NCI-H510A treated with DMSO at 0.1 percent for 48 hours (cell line): Measurements from ENCODE around the gene FUZ.

ENCODE experiments used
- DNase-seq: peaks from one replicate; lab custom pipeline; 2025; lab: John Stamatoyannopoulos, UW

The FUZ gene

DNA sequence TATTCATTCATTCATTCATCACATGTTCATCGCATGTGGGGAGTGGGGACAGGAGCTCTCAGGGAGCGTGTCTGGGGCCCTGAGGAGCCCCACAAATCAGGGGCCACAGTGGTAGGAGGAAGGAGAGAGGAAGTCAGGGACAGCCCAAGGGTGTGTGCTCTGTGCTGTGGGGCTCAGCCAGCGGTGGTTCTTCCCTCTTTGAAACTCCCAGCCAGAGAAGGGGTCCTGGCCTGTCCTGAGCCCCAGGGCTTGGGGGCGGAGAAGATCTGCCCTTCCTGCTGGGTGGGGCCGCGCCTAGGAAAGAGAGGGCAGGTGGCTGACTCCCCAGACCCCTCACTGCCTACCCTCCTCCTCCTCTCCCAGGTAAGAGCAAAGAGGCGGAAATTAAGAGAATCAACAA is 31.7 kb downstream of the FUZ start:
- no peak for DNase-seq

DNA sequence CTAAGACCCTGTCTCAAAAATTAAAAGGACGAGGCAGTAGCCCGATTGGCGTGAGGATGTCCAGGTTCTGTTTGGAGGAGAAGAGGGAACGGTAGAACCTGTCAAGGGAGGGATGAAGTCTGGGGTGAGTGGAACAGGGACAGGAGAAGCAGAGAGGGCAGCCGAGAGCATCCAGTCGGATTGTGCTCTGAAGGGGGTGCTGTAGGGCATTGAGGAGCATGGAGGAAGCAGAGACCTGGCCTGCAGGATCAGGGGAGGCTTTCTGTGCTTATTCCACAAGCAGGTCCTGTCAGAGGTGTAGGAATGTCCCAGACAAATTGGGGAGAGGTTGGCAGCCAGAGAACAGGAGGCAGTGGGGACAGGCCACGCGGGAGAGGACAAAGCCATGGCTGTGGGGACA is 32.2 kb downstream of the FUZ start:
- no peak for DNase-seq

DNA sequence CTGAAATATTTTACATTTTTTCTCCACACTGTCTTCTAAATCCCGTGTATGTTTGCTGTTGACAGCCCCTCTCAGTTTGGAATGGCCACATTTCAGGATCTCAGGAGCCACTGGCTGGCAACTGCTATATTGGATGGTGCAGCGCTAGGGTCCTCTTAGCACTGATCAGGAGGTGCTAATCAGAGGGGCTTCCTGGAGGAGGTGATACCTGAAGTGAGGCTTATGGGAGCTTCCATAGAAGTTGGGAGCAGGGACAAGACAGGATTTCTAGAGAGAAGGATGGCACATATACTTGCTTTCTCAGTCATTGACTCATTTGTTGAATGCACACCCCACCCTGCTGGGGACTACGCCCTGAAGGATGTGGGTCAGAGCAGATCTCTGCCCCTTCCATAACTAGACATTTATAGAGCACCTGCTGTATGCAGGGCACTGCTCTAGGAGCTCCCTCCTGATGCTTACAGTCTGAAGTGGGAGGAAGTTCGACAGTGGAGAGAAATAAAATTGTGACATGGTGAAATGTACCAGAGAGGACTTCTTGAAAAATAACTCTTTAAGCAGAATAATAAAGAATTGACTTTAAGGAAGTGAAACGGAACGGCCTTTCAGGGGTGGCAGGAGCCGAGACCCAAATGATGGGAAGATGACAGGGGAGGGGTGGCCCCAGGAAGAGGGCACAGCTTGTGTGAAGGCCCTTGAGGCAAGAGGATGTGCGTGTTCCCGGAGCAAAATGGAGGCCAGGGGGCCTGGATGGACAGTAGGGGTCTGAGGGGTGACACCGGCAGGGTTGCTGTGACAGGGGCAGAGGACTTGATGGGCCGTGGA is 33.1 kb downstream of the FUZ start:
- DNase-seq = no peak

DNA sequence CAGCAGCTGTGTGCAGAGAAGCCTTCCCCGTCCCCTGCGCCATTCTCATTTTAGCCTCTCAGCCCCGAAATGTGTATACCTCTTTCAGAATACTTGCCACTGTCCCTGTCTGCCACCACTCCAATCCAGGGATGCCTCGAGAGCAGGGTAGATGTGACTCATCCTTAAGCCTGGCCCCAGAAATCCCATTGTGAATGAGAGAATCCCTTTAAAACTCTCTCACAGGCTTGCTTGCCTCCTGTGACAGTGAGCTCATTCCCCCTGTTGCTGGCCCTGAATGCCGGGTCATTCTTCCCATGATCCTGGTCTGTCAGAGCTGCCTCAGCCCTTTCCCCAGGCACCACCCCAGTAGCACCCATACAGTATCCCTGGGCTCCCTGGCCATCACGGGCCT is 36.7 kb downstream of the FUZ start:
- no peak for DNase-seq

DNA sequence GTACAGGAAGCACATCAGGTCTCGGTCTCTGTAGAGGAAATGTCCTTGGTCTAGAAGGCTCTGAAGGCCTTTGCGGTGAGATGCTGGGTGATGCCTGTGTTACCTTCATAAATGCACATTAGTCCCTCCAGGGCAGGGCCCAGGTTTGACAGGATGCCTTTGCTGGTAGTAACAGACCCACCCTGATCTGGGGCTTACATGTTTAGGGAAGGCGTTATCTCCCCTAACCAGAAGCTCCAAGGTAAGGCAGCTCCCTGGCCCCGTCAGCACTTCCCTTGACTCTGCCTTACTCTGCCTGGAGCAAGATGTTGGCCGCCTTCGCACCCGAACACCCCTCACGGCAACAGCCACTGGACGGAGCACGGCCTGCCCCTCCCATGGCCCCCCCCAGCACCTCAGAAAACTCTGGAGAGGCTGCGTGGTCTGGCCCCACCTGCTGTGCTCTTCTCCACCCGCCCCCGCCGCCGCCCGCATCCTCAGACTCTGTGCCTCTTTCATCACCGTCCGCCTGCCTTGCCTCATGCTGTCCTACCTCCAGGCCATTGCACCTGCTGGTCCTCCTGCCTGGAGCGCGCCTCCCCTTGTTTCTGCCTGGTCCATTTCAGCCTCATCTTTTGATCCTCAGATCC is 37.2 kb downstream of the FUZ start:
- no peak for DNase-seq

DNA sequence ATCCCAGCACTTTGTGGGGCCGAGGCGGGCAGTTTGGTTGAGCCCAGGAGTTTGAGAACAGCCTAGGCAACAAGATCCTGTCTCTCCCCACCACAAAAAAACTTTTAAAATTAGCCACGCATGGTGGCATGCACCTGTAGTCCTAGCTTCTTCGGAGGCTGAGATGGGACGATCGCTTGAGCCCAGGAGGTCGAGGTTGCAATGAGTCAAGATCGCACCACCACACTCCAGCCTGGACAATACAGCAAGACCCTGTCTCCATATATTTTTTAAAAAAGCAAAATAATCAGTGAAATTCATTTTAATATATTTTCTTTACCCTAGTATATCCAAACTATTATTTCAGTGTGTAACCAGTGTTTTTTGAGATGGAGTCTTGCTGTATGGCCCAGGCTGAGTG is 38.1 kb downstream of the FUZ start:
- no peak for DNase-seq

DNA sequence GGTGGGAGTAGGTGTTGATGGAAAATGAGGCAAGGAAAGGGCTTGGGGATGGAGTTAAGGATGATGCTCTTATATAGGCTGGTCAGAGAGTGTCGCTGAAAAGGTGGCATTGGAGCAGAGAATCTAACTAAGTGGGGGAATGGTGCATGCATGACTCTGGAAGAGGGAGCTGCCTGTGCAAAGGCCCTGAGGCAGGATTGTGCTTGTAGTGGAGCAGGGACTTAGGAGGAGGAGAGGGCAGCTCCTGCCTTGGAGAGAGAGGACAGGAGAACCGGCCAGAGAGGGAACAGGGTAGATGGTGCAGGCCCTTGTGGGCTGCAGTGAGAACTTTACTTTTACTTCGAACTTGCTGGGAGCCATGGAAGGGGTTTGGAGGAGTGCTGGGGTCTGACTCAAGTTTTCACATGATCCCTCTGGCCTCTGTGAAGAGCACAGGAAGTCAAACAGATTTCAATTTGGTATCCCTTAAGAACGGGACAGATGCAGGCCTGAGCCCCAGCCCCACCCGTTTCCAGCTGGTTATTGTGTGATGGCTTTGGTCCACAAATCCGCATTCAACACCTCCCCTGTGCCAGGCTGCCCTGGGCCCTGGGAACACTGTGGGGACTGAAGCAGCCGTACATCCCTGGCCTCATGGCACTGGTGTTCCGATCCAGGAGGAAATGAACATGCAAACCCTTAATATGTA is 39.3 kb downstream of the FUZ start:
- DNase-seq = no peak

DNA sequence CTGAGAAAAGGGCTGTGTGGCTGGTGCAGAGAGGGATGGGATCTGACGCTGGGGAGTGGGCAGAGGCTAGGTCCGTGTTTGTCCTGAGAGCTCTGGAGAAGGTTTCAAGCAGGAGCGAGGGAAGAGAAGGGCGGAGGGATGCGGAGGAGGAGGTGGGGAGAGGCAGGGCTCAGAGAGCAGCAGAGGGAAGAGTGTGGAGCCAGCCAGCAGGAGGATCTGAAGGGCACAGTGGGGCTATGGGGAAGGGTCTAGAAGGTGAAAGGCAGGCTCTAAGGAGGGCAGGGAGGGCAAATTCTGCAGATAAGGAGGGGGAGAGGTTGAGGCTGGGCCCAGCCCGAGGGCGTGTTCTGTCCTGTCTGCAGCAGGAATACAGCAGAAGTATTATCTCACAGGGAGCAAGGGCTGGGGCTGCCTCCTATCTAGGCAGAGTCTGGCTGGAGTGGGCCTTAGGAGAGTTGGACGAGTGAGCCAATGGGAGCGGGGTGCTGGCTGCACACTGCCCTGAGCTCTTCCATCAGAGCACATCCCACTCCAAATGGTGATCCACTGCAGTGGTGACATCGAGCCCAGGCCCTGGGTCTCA is 40.2 kb downstream of the FUZ start:
- no peak for DNase-seq

DNA sequence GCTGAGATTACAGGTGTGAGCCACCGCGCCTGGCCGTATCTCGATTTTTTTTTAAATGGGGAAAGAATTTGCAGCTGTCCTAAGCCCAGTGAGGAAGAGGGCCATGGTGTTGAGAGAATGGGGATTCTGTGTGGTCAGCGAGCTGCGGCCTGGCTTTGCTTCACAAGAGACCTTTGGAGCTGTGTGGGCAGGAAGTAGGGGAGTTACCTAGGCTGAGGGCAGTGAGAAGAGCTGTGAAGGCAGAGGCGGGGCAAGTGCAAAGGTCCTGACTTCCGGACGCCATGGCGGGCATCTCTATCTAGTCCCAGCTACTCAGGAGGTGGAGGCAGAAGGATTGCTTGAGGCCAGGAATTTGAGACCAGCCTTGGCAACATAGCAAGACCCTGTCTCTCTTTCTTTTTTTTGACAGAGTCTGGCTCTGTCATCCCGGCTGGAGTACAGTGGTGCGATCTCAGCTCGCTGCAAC is 41.4 kb downstream of the FUZ start:
- no peak for DNase-seq

DNA sequence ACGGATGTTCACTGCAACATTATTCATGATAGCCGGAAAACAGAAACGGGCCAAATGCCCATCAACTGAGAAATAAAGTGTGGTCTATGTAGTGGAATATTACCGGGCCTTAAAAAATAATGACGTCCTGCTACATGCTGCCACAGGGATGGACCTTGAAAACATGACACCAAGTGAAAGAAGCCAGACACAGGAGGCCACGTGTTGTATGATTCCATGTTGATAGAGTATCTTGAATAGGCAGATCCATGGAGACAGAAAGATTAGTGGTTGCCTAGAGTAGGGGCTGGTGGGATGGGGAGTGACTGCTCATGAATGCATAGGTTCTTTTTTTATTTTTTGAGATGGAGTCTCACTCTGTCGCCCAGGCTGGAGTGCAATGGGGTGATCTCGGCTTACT is 42.6 kb downstream of the FUZ start:
- no peak for DNase-seq

DNA sequence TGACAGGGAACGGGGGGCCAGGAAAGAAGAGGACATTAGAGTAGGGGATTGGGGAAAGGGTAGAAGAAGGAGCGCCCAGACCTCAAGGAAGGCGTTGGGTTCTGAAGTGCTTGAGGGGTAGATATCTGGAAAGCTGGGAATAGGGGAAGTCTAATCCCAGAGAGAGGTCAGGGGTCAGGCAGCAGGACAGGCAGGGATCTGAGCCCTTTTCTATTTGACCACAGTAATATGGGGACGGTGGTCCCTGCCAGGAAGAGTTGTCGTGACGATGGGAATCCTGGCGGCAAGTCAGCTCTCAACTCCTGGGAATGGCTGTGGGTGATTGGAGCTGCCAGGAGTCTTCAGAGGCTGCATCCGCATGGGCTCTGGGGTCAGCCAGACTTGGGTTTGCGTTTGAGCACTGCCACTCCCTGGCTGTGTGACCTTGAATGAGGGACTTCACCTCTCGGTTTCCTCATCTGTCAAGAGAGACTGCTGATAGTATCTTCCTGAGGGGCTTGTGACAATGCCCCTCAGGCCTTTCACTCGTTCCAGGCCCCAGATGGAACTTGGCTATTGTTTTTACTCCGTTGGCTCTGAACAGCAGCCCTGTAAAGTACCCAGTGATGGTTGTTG is 45.0 kb downstream of the FUZ start:
- DNase-seq = no peak

DNA sequence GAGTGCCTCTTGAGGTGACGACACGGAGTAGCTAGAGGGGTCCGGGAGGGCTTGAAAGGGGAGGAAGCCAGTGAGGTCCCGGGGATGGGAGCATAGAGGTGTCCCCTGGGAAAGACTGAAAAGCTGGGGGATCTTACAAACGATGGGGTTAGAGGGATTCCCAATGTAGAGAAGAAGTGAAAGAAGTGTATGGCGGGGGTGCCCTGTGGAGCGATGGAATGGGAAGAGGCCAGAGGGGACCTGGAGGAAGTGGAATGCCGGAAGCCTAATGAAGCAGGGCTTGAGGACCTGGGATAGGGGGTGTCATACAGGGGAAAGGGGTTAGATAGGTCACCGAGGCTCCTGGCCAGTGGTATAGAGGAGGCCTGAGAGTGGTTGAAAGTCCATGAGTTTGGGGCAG is 45.7 kb downstream of the FUZ start:
- no peak for DNase-seq

DNA sequence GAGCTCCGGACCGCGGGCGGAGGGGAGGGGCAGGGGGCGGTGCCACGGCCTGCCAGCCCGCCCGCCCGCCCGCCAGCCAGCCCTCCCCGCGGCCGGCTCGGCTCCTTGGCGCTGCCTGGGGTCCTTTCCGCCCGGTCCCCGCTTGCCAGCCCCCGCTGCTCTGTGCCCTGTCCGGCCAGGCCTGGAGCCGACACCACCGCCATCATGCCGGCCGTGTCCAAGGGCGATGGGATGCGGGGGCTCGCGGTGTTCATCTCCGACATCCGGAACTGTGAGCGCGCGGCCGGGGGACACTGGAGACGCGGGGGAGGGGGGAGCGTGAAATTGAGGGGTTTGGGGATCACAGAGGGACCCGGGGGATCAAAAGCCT is 46.2 kb downstream of the FUZ start, which contains the start of gene AP2A1:
Gene AP2A1, plus strand, starts transcription at position 72 of the 370 bp plus-strand sequence. Its CDS starts 133 bp downstream, at position 205.
- no peak for DNase-seq

DNA sequence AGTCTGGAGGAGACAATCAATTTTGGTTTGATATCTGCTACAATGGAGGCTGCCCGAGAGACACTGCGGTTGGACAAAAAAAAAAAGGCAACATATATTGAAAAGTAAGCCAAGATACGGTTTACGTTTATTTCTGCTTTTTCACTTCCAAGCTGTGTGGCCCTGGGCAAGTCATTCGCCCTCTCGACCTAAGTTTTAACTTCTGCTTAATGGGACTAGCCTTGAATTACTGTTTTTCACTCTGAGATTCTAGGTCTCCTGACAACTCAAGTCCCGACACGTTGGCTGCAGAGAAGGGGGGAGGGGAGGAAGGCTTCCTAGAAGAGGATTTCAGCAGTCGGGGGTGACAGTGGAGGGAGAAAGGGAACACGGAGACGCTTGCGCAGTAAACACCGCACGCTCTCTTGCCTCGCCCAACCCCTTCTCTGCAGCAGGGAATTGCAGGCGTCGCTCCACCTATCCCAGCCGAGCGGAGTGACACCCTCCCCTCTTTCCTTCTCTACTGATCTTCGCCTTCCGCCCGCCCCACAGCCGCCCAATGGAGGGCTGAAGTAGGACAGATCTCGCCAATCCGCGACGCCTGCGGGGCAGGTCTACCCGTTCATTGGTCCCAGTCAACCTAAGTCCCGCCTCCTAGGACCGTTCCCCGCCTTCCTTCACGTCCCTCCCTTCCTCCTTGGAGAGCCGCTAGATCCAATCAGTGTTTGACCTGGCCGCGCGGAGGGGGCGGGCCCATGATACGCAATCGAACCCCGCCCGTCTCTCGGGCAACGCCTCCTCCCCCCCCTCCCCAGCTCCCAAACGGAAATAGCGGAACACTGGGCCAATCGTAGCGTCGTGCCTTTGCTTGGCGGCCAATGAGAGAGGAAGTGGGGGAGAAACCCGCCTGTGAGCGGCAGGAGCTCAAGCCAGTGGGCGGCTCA is 46.8 kb downstream of the FUZ start:
- DNase-seq = peak; percentile 99

DNA sequence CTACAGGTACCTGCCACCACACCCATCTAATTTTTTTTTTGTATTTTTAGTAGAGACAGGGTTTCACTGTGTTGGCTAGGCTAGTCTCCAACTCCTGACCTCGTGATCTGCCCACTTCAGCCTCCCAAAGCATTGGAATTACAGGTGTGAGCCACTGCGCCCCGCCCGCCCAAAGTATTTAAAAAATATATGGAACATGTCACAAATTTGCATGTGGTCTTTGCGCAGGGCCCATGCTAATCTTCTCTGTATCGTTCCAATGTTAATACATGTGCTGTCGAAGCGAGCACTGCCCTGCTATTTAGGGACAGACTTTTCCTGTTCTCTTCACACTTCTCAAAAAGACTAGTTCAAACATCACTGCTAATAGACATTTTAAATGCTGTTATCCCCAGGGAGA is 48.8 kb downstream of the FUZ start:
- DNase-seq = no peak

DNA sequence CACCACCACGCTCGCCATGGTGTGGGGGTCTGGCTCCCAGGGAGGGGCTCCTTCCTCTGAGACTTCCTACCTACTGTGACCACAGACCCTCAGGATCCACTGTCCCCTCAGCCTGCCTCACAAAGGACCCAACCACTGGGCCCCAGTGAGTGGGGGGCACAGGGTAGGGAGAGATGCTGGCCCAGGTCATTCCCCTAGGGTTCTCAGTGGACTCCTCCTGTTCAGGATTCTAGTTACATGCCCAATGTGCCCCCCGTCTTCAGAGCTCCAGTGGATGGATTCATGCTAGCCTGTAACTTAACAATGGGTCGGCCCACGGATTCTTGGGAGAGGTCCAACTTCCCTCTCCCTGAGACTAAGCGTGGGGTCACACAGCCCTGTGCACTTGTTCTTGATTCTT is 49.9 kb downstream of the FUZ start, which contains the start of gene TSKS:
Gene TSKS, minus strand, starts transcription at position 77 of the 400 bp plus-strand sequence. Its CDS starts 59 bp downstream, at position 18.
- no peak for DNase-seq

DNA sequence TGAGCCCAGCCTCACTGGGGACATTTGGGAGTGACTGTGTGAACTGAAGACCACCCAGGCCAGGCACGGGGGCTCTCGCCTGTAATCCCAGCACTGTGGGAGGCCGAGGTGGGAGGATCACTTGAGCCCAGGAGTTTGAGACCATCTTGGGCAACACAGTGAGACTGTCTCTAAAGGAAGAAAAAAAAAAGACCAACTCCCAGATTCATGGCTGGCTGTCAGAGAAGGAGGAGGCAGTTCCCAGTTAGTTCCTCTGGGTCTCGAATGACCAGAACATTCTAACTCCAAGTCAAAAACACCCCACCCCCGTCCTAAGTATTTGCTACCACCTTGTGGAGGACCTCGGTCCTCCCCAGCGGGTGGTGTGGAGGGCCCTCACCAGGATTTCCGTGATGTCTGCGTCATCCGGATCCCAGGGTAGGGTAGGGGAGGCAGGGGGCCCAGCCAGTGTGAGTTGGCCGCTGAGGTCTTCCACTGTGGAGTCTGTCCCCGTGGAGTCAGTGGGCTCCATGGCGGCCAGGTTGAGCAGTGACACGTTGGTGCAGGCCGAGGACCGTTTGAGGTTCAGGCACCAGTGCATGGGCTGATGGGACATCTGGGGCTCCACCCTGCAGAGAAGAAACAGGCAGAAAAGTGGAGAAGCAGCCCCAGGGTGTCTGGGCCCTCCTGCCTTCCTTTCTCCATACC is 51.3 kb downstream of the FUZ start:
- DNase-seq = no peak

DNA sequence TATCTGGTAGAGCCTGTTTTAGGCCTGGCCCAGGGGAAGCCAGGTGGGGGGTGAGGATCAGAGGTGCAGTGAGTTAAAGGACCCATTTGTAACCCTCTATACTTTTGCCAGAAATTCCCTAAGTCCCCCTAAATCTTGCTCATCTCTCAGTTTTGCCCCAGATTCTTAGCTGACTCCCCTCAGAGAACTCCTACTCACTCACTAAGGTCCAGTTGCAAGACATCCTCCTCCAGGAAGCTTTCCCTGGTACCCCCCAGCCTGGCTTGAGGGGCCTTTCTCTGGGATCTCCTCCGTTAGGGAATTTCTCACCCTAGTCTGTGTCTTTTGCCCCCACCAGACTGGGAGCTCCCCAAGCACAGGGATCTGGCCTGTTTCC is 51.9 kb downstream of the FUZ start:
- DNase-seq = no peak

DNA sequence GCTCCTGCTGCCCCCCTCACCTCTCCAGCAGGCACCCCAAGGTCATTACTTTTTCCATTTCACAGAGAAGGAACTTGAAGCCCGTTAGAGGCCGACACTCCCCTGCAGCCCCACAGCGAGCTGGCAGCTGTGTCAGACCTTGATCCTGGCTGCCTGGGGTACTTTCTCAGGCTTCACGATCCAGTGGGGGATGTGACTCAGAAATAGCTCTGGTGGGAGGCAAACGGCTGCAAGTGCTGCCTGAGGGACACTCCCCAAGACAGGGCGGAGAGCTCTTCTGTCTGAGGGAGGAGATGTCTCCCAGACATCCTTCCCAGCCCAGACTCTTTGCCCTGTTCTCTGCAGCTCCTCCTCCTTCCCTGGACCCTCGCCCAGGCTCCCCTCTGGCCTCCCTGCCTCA is 54.8 kb downstream of the FUZ start:
- no peak for DNase-seq
